Measurements from ENCODE around the gene E2F4. TPM values are rescaled to one million over a fixed set of nuclear protein-coding genes. Genes with fewer than 3 reads are reported as not detected.
A peak's percentile ranks its signal among the peaks of the same experiment; 100 is the strongest.

Gene E2F4
- total and polyA plus RNA-seq, 2 experiments from 2014 or later, result 66.2 to 85.2 TPM

DNA sequence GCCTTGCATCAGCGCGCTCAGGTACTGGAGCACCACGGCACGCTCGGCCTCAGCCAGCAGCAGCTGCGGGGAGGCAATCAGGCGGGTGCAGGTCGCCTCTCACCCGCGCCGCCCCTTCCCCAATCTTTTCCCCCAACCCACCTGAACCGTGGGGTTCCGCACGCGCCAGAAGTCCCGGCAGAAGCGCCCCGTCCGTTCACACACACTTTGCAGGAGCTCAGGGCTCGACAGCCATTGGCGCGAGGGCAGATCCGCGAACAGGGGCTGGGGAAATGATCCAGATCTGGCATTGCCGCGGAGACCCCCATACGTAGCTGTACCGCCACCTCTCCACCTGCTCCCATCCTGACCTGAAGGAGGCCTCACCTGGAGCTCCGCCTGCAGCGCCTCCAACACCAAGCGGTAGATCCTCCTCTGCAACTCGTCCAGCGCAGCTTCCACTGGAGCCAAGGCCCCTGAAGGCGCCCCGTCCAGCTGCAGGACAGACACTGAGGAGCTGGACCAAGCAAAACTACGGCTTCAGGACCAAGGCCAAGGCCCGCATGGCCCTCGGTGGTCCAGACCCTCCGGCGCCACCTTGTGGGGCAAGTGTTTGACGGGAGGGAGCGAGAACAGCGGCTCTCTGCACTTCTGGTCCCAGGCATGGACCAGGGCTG is 6.8 kb upstream of the E2F4 start:
- Histone ChIP-seq H3K36me3 (no peaks in the 10 kb centered on the region), H3K4me3 (no peak overlapping the region), H3K27me3 (peaks cover 7% of the 10 kb centered on the region), H3K4me1 (ENCODE audit: low read depth) (peaks cover 4% of the 10 kb centered on the region), H3K9me3 (ENCODE audit: low read depth) (no peaks in the 10 kb centered on the region), H3K27ac (no peak overlapping the region)
- peak; percentile 95 to 97 for DNase-seq (ENCODE audit: low read depth in 1 of 2, low spot score in 1 of 2)
- TF ChIP-seq, protein P1, sequence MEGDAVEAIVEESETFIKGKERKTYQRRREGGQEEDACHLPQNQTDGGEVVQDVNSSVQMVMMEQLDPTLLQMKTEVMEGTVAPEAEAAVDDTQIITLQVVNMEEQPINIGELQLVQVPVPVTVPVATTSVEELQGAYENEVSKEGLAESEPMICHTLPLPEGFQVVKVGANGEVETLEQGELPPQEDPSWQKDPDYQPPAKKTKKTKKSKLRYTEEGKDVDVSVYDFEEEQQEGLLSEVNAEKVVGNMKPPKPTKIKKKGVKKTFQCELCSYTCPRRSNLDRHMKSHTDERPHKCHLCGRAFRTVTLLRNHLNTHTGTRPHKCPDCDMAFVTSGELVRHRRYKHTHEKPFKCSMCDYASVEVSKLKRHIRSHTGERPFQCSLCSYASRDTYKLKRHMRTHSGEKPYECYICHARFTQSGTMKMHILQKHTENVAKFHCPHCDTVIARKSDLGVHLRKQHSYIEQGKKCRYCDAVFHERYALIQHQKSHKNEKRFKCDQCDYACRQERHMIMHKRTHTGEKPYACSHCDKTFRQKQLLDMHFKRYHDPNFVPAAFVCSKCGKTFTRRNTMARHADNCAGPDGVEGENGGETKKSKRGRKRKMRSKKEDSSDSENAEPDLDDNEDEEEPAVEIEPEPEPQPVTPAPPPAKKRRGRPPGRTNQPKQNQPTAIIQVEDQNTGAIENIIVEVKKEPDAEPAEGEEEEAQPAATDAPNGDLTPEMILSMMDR (IDR thresholded peaks at IDR 0.05; ENCODE audit: low read depth, low read length), result peak; percentile 87

DNA sequence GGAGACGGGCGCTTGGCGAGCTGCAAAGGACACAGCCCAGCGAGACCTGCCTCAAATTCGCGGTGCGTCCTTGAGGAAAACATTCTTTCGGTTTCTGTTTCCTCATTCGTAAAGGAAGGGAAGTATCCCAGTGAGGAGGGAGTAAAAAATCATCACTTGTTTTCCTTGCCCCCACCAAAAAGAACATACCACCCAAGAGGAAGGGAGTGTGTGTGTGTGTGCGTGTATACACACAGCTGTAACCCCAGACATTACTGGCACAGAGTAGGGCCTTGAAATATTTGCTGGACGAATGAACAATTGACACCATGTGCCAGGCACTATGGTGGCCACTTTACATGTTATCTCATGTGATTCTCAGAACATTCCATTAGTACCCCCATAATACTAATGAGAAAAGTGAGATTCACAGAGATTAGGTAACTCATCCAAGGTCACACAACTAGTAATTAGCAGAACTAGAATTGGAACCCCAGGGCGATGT is 6.3 kb upstream of the E2F4 start:
- H3K9me3 ChIP-seq (ENCODE audit: low read depth), result no peaks in the 10 kb centered on the region
- H3K4me3 ChIP-seq, result no peak overlapping the region
- no peak for DNase-seq (ENCODE audit: low read depth in 1 of 2, low spot score in 1 of 2)
- H3K4me1 ChIP-seq (ENCODE audit: low read depth), result peaks cover 4% of the 10 kb centered on the region
- H3K27ac ChIP-seq, result no peak overlapping the region
- peaks cover 7% of the 10 kb centered on the region for H3K27me3 ChIP-seq
- no peaks in the 10 kb centered on the region for H3K36me3 ChIP-seq
- TF ChIP-seq, protein P1 (IDR thresholded peaks at IDR 0.05; ENCODE audit: low read depth, low read length), result no peak

DNA sequence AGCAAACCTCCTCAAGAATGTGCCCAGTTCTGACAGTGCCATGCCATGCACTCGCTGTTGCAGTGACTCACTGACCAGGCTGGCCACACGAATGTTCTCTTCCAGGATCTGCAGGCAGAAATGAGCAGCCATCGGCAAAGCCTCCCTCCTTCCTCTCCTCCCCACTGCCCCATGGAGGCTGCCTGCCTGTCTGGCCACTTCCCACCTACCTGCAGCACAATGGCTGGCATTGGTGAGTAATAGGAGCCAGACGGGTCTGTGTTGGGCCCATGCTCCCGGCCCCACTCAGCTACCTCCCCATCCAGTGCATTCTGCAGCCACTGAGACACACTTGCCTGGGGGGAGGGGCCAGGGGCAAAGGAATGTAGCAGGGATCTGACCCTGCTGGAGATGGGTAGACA is 5.4 kb upstream of the E2F4 start:
- DNase-seq (ENCODE audit: low read depth in 1 of 2, low spot score in 1 of 2), result no peak
- TF ChIP-seq, protein P1 (IDR thresholded peaks at IDR 0.05; ENCODE audit: low read depth, low read length), result no peak
- H3K9me3 ChIP-seq (ENCODE audit: low read depth), result no peaks in the 10 kb centered on the region
- H3K4me1 ChIP-seq (ENCODE audit: low read depth), result peaks cover 4% of the 10 kb centered on the region
- no peak overlapping the region for H3K27ac ChIP-seq
- no peak overlapping the region for H3K4me3 ChIP-seq
- no peaks in the 10 kb centered on the region for H3K36me3 ChIP-seq
- peaks cover 7% of the 10 kb centered on the region for H3K27me3 ChIP-seq

- Histone ChIP-seq H3K4me1 (ENCODE audit: low read depth) (peaks cover 4% of the 10 kb centered on the region), H3K27me3 (peaks cover 7% of the 10 kb centered on the region), H3K4me3 (no peak overlapping the region), H3K9me3 (ENCODE audit: low read depth) (no peaks in the 10 kb centered on the region), H3K27ac (no peak overlapping the region), H3K36me3 (no peaks in the 10 kb centered on the region)
- no peak for DNase-seq (ENCODE audit: low read depth in 1 of 2, low spot score in 1 of 2)
- TF ChIP-seq, protein P1 (IDR thresholded peaks at IDR 0.05; ENCODE audit: low read depth, low read length), result no peak
Observed at GRCh38 chr16:67187175-67187890, 4.6 kb upstream of the E2F4 start.

GRCh38 chr16:67188323-67188722 is 3.6 kb upstream of the E2F4 start:
- H3K4me3 ChIP-seq, result no peak overlapping the region
- H3K27me3 ChIP-seq, result peaks cover 7% of the 10 kb centered on the region
- H3K27ac ChIP-seq, result no peak overlapping the region
- no peaks in the 10 kb centered on the region for H3K9me3 ChIP-seq (ENCODE audit: low read depth)
- TF ChIP-seq, protein P1 (IDR thresholded peaks at IDR 0.05; ENCODE audit: low read depth, low read length), result no peak
- DNase-seq (ENCODE audit: low read depth in 1 of 2, low spot score in 1 of 2), result no peak
- H3K4me1 ChIP-seq (ENCODE audit: low read depth), result peaks cover 7% of the 10 kb centered on the region
- H3K36me3 ChIP-seq, result no peaks in the 10 kb centered on the region

Measured in cardiac muscle cell (in vitro differentiated cells and primary cell).